SK-N-SH (cell line): ENCODE measurements around the gene SENP5. TPM values are rescaled to one million over a fixed set of nuclear protein-coding genes. Genes with fewer than 3 reads are reported as not detected.

Experiments
- CTCF ChIA-PET: fragments of 300-600, 350-600 bp; formaldehyde crosslinking; extraction: SDS; loops from one replicate; lab custom pipeline; 2021; lab: Yijun Ruan, JAX
- POLR2A ChIA-PET: fragments of 350-600 bp; sonication (Branson Sonifier 250); formaldehyde crosslinking; extraction: SDS; loops from one replicate; lab custom pipeline; 2020; ENCODE audit warnings: antibody characterized with exemption, inconsistent platforms; lab: Yijun Ruan, JAX
- DNase-seq: peaks from one replicate; pipeline ENCODE4 v3.0.0; 2012
- H2AFZ ChIP-seq: fragments of 200-600 bp; sonication (generic); 2 replicates; pipeline ENCODE4 v1.8.1; 2016; ENCODE audit warnings: antibody characterized with exemption, mild to moderate bottlenecking, low read depth
- H3F3A ChIP-seq: fragments of 200-600 bp; sonication (generic); replicated peaks from 2 replicates; pipeline ENCODE3; 2016; ENCODE audit warnings: antibody characterized with exemption, mild to moderate bottlenecking; ENCODE audit not compliant: insufficient read depth
- H3K27ac ChIP-seq, 2 experiments: fragments of 200-500 bp in 1 of 2; fragments of 200-600 bp in 1 of 2; sonication (Bioruptor generic) in 1 of 2; sonication (generic), shearing (Covaris generic) in 1 of 2; 2 replicates each; pipeline versions ENCODE4 v1.5.1 to v1.6.1; 2014 to 2016; ENCODE audit warnings: low read depth in 2 of 2, inconsistent platforms in 1 of 2, low read length in 1 of 2, mild to moderate bottlenecking in 1 of 2, mixed read lengths in 1 of 2
- H3K27me3 ChIP-seq: fragments of 200-600 bp; sonication (generic), shearing (Covaris generic); 2 replicates; pipeline ENCODE4 v1.6.1; 2016; ENCODE audit warnings: mixed run types; ENCODE audit not compliant: insufficient read depth
- H3K36me3 ChIP-seq, 2 experiments: fragments of 200-500 bp in 1 of 2; fragments of 200-600 bp in 1 of 2; sonication (Bioruptor generic) in 1 of 2; sonication (generic) in 1 of 2; replicated peaks in 1 of 2; 2 replicates each; pipeline versions ENCODE3 to v1.5.1; 2014 to 2016; ENCODE audit warnings: low read length in 1 of 2, mild to moderate bottlenecking in 1 of 2; ENCODE audit not compliant: insufficient read depth in 2 of 2, control insufficient read depth in 1 of 2
- H3K4me1 ChIP-seq, 2 experiments: fragments of 200-500 bp in 1 of 2; fragments of 200-600 bp in 1 of 2; sonication (Bioruptor generic) in 1 of 2; sonication (generic), shearing (Covaris generic) in 1 of 2; 2 replicates each; pipeline versions ENCODE4 v1.5.1 to v1.6.1; 2014 to 2016; ENCODE audit warnings: low read depth in 1 of 2, low read length in 1 of 2, mixed run types in 1 of 2; ENCODE audit not compliant: insufficient read depth in 2 of 2, control insufficient read depth in 1 of 2
- H3K4me2 ChIP-seq: fragments of 200-600 bp; sonication (generic), shearing (Covaris generic); 2 replicates; pipeline ENCODE4 v1.6.1; 2017; ENCODE audit warnings: mixed run types
- H3K4me3 ChIP-seq, 2 experiments: fragments of 200-500 bp in 1 of 2; fragments of 200-600 bp in 1 of 2; sonication (Bioruptor generic) in 1 of 2; sonication (generic), shearing (Covaris generic) in 1 of 2; 2 replicates each; pipeline versions ENCODE4 v1.5.1 to v1.8.1; 2014 to 2016; ENCODE audit warnings: low read depth in 2 of 2, inconsistent platforms in 1 of 2, low read length in 1 of 2, mild to moderate bottlenecking in 1 of 2, mixed read lengths in 1 of 2, moderate library complexity in 1 of 2
- H3K79me2 ChIP-seq: fragments of 200-600 bp; sonication (generic); 2 replicates; pipeline ENCODE4 v1.8.1; 2017; ENCODE audit warnings: mild to moderate bottlenecking; ENCODE audit not compliant: insufficient read depth
- H3K9ac ChIP-seq: fragments of 200-600 bp; sonication (generic); 2 replicates; pipeline ENCODE4 v1.6.1; 2017; ENCODE audit warnings: mixed run types
- H3K9me2 ChIP-seq: fragments of 200-600 bp; sonication (generic); 2 replicates; pipeline ENCODE4 v1.6.1; 2017; ENCODE audit warnings: mixed run types
- H3K9me3 ChIP-seq: fragments of 200-600 bp; sonication (generic); 2 replicates; pipeline ENCODE4 v1.6.1; 2017; ENCODE audit warnings: mixed run types, mild to moderate bottlenecking, moderate library complexity
- H4K20me1 ChIP-seq: fragments of 200-600 bp; sonication (generic); 2 replicates; pipeline ENCODE4 v1.6.1; 2017; ENCODE audit warnings: mild to moderate bottlenecking, mixed run types; ENCODE audit not compliant: insufficient read depth
- CHD2 ChIP-seq: fragments of 150-350 bp; IDR thresholded peaks from 2 replicates; pipeline ENCODE4 v1.6.1; 2018; ENCODE audit warnings: low read length; ENCODE audit not compliant: partially characterized antibody
- EP300 ChIP-seq, 2 experiments: IDR thresholded peaks; 2 replicates each; pipeline versions ENCODE4 v1.4.0 to v1.6.1; 2012; ENCODE audit warnings: borderline replicate concordance in 1 of 2, low read depth in 1 of 2, low read length in 1 of 2
- FOXM1 ChIP-seq: IDR thresholded peaks from 2 replicates; pipeline ENCODE4 v1.4.0; 2012; ENCODE audit warnings: low read depth, mild to moderate bottlenecking
- JUND ChIP-seq: IDR thresholded peaks from 2 replicates; pipeline ENCODE4 v1.4.0; 2012
- MEF2A ChIP-seq: IDR thresholded peaks from 2 replicates; pipeline ENCODE4 v1.4.0; 2012; ENCODE audit warnings: low read depth, borderline replicate concordance
- MXI1 ChIP-seq: IDR thresholded peaks from 2 replicates; pipeline ENCODE4 v1.6.1; 2012; ENCODE audit warnings: mild to moderate bottlenecking, low read depth, low read length, improper control_type of control experiment
- NFIC ChIP-seq: IDR thresholded peaks from 2 replicates; pipeline ENCODE4 v1.4.0; 2012; ENCODE audit warnings: borderline replicate concordance
- NRF1 ChIP-seq: IDR thresholded peaks from 2 replicates; pipeline ENCODE4 v1.6.1; 2012; ENCODE audit warnings: low read depth, mild to moderate bottlenecking, low read length
- POLR2AphosphoS5 ChIP-seq: IDR thresholded peaks from 2 replicates; pipeline ENCODE4 v1.6.1; 2012; ENCODE audit warnings: low read depth, low read length
- RAD21 ChIP-seq: IDR thresholded peaks from 2 replicates; pipeline ENCODE4 v1.6.1; 2012; ENCODE audit warnings: mild to moderate bottlenecking, low read length
- RCOR1 ChIP-seq: fragments of 150-350 bp; IDR thresholded peaks from 2 replicates; pipeline ENCODE4 v1.6.1; 2017; ENCODE audit warnings: antibody characterized with exemption, low read length
- REST ChIP-seq: IDR thresholded peaks from 2 replicates; pipeline ENCODE4 v1.6.1; 2012; ENCODE audit warnings: mild to moderate bottlenecking, low read depth, low read length, moderate library complexity
- RXRA ChIP-seq: IDR thresholded peaks from 2 replicates; pipeline ENCODE4 v1.4.0; 2012; ENCODE audit warnings: low read depth, mild to moderate bottlenecking, borderline replicate concordance
- TEAD4 ChIP-seq: IDR thresholded peaks from 2 replicates; pipeline ENCODE4 v1.4.0; 2012; ENCODE audit warnings: mild to moderate bottlenecking, borderline replicate concordance; ENCODE audit not compliant: insufficient read depth
- USF2 ChIP-seq: fragments of 150-350 bp; IDR thresholded peaks from 2 replicates; pipeline ENCODE4 v1.6.1; 2017; ENCODE audit warnings: antibody characterized with exemption, low read length, low read depth, borderline replicate concordance
- ZBTB33 ChIP-seq: IDR thresholded peaks from 2 replicates; pipeline ENCODE4 v1.4.0; 2012; ENCODE audit warnings: low read depth, borderline replicate concordance
- WGBS: methylation state at CpG from one replicate; pipeline ENCODE4 v1.1.6; 2017; ENCODE audit warnings: low lambda C conversion rate; 5-methylcytosine and 5-hydroxymethylcytosine counted together
- polyA plus RNA-seq, 3 experiments: library from polyadenylated mRNA; depleted of rRNA; stranded (reverse); fragments of >200 nt; gene quantifications; 2 replicates each; pipeline ENCODE4 v1.2.3, GENCODE V29; 2012
- TF ChIP-seq, protein P1 (sequence below): IDR thresholded peaks from 2 replicates; pipeline ENCODE4 v1.4.0; 2012; ENCODE audit warnings: low read depth

Gene SENP5
- polyA plus RNA-seq, 1 of the 3 experiments (the other 2 are of a cell fraction): 7.5 TPM

GRCh38 chr3:196970547-196971093 lies 102.9 kb downstream of the SENP5 start (continued):
- no peak for TF ChIP-seq REST

- H3K9ac ChIP-seq: no peak overlapping the region
- peaks cover 0 to 6% of the 10 kb centered on the region in 2 experiments; a peak in 1 of 4 replicates for H3K4me1 ChIP-seq
- H4K20me1 ChIP-seq: no peaks in the 10 kb centered on the region
- no peak for TF ChIP-seq TEAD4
- TF ChIP-seq USF2: no peak
- no peak for TF ChIP-seq CHD2
- no peak for TF ChIP-seq POLR2AphosphoS5
- TF ChIP-seq ZBTB33: no peak
- TF ChIP-seq FOXM1: no peak
- no peak for TF ChIP-seq RCOR1
- no peak for TF ChIP-seq EP300 (IDR thresholded peaks at IDR 0.05; ENCODE audit: borderline replicate concordance in 1 of 2, low read depth in 1 of 2, low read length in 1 of 2)
- TF ChIP-seq JUND: no peak
- TF ChIP-seq NRF1: no peak
- TF ChIP-seq RXRA: no peak
- no peak for TF ChIP-seq RAD21
- TF ChIP-seq MEF2A: no peak
- no peak for TF ChIP-seq NFIC
- TF ChIP-seq MXI1: no peak
- TF ChIP-seq, protein P1, sequence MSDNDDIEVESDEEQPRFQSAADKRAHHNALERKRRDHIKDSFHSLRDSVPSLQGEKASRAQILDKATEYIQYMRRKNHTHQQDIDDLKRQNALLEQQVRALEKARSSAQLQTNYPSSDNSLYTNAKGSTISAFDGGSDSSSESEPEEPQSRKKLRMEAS: no peak
- no peaks in the 10 kb centered on the region for H3K9me3 ChIP-seq
- H3K9me2 ChIP-seq: no peaks in the 10 kb centered on the region
- H3K27me3 ChIP-seq: no peaks in the 10 kb centered on the region
- no peak overlapping the region for H3K4me3 ChIP-seq
- H3K79me2 ChIP-seq: no peaks in the 10 kb centered on the region
- 64% methylated on average over 6 of the region's 7 CpGs for WGBS
- H3F3A ChIP-seq: no peaks in the 10 kb centered on the region
- no peak overlapping the region for H3K4me2 ChIP-seq
- no peak overlapping the region for H3K27ac ChIP-seq
- no peak for DNase-seq
- ChIA-PET POLR2A (no interaction called here), CTCF (interaction anchor here (0.9 to 3.7 kb wide), 13 partner anchors 8 to 218 kb away, joined by 3 to 23 read pairs (median 6); partner anchors contain the start of gene NCBP2)
- H3K36me3 ChIP-seq: no peaks in the 10 kb centered on the region
- no peak overlapping the region for H2AFZ ChIP-seq
Observed at GRCh38 chr3:196971094-196971698, 103.5 kb downstream of the SENP5 start.
